GM19324 (cell line): ENCODE measurements around the gene COQ10B.

Experiments
- ATAC-seq: cut with Tn5 transposase; IDR thresholded peaks from one replicate; pipeline ENCODE4 v1.9.1; 2021; ENCODE audit warnings: mild to moderate bottlenecking, moderate library complexity; ENCODE audit not compliant: unreplicated experiment, low FRiP score

Gene COQ10B

GRCh38 chr2:197499594-197500502 is 46.5 kb downstream of the COQ10B start, which contains the start of the genes HSPD1 and HSPE1:
Gene HSPD1 (minus strand): TSS chr2:197499840. CDS start chr2:197498848, 992 bp downstream.
Gene HSPE1 (plus strand): TSS chr2:197500379. CDS start chr2:197500437, 58 bp downstream.
- peak; percentile 89 for ATAC-seq

GRCh38 chr2:197500503-197501131 is 47.3 kb downstream of the COQ10B start:
- peak; percentile 4 for ATAC-seq

GRCh38 chr2:197502201-197502600 is 48.8 kb downstream of the COQ10B start:
- ATAC-seq, result no peak

GRCh38 chr2:197502685-197503084 is 49.3 kb downstream of the COQ10B start:
- no peak for ATAC-seq

- ATAC-seq, result no peak
Measured at GRCh38 chr2:197504000-197504399, 50.6 kb downstream of the COQ10B start.

GRCh38 chr2:197504512-197504911 is 51.2 kb downstream of the COQ10B start:
- ATAC-seq, result no peak

GRCh38 chr2:197506658-197507057 is 53.3 kb downstream of the COQ10B start:
- ATAC-seq, result no peak

- no peak for ATAC-seq
Measured at GRCh38 chr2:197513915-197514314, 60.6 kb downstream of the COQ10B start.

- ATAC-seq, result no peak
Measured at GRCh38 chr2:197514754-197515153, 61.4 kb downstream of the COQ10B start.

- peak; percentile 13 for ATAC-seq
Measured at GRCh38 chr2:197515315-197515738, 62.0 kb downstream of the COQ10B start.

- ATAC-seq, result peak; percentile 97
Measured at GRCh38 chr2:197515739-197516392, 62.5 kb downstream of the COQ10B start, which contains the start of gene MOB4. Gene MOB4 (plus strand): TSS chr2:197516066. CDS start chr2:197516087, 21 bp downstream.

GRCh38 chr2:197516393-197516761 is 63.0 kb downstream of the COQ10B start:
- no peak for ATAC-seq

- no peak for ATAC-seq
Measured at GRCh38 chr2:197517150-197517549, 63.8 kb downstream of the COQ10B start.
